Measurements from ENCODE around the gene SGIP1.

DNA sequence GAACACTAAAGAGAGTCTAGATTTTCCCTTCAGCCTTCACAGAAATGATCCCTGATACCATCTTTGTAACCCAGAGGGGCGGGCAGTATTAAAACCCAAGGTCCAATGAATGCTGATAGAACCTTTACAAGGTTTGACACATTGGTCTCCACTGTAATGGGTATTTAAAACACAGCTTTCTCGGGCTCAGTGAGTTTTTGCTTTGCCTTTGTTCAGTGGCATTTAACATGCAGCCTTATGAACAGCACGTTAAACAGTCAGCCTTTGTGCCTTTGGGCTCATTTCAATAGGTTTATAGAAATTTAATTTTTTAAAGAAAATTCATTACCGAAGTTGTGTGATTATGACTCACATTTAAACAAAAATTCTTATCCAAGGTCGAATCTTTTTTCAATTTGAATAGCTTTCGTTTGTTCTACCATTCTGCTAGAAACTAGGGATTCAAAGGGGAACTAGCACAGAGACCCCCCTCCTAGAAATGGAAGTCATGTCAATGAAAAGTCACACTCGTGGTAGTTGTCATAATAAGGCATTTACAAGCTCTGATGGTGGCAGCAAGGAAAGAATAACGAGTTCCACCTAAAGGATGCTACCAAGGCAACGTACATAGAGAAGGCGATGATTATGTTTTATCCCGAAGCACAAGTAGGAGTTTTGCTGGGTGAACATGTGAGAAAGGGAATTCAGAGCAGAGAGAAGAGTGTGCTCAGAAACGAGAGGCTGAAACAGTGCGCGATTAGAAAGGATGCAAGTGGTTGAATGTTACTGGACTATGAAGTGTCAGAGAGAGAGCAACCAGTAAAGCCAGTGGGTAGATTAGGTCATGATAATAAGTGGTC, 66.2 kb downstream of the SGIP1 start:
- TF ChIP-seq, protein P1, sequence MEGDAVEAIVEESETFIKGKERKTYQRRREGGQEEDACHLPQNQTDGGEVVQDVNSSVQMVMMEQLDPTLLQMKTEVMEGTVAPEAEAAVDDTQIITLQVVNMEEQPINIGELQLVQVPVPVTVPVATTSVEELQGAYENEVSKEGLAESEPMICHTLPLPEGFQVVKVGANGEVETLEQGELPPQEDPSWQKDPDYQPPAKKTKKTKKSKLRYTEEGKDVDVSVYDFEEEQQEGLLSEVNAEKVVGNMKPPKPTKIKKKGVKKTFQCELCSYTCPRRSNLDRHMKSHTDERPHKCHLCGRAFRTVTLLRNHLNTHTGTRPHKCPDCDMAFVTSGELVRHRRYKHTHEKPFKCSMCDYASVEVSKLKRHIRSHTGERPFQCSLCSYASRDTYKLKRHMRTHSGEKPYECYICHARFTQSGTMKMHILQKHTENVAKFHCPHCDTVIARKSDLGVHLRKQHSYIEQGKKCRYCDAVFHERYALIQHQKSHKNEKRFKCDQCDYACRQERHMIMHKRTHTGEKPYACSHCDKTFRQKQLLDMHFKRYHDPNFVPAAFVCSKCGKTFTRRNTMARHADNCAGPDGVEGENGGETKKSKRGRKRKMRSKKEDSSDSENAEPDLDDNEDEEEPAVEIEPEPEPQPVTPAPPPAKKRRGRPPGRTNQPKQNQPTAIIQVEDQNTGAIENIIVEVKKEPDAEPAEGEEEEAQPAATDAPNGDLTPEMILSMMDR (IDR thresholded peaks at IDR 0.05): no peak
- TF ChIP-seq POLR2A (IDR thresholded peaks at IDR 0.05) (no peak), POLR2AphosphoS5 (IDR thresholded peaks at IDR 0.05) (no peak), EP300 (IDR thresholded peaks at IDR 0.05) (no peak)
